ENCODE measurements around the gene RAPGEF5. TPM values are rescaled to one million over a fixed set of nuclear protein-coding genes. Genes with fewer than 3 reads are reported as not detected.

Gene RAPGEF5
- total RNA-seq, 1 donor from 2014 or later: 1.1 TPM

DNA sequence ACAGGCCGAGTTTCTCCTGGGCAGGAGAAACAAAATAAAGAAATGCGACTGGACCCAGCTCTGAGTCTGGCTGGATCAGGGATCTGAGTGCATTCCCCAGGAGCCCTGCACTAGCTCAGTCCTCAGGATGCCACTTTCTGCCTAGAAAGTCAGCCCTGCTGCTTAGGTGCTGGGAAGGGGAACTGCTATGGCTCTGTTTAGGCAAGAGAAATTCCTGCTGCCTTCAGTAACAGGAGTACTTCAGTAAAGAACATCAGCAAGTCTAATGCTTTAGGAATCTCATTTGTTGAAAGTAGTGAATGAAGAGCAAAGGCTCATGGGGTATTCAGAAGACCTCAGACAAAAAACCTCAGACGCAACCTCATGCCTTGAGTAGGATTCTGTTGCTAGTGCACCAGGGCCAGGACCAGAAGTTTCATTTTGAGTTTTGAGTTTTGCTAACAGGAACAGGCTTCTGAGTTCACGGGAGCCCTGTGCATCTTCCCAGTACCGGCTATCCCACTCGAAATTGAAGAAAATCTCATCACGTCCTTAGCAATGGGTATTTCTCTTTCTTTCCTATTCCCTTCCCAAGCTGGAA, 240.4 kb downstream of the RAPGEF5 start:
- Histone ChIP-seq H3K27me3 (ENCODE audit: control insufficient read depth, insufficient read depth, low read length) (no peaks in the 10 kb centered on the region), H3K4me3 (ENCODE audit: low read depth, low read length) (no peak overlapping the region), H3K36me3 (ENCODE audit: control insufficient read depth, insufficient read depth, low read length) (no peaks in the 10 kb centered on the region)
- no peak for TF ChIP-seq CTCF (IDR thresholded peaks at IDR 0.05; ENCODE audit: insufficient read depth, low read length, poor library complexity, severe bottlenecking)
- no peak for DNase-seq (ENCODE audit: low read depth)

DNA sequence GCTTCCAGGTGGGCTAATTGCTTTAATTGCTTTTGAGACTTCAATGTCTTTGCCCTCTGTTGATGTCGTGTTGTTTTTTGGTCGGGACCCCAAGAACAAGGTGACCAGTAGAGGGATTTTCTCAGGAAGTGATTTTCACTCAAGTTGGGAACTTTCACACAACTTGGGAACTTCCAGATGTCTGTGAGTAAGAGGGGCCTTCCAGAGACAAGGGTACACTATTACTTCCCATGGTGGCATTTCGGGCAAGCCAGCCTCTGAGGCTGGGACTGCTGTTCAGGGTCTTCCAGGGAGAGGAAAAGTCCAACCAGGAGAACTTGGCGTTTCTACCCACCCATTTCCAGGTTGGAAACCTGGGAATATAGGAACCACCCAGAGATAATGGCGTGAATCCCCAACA, 241.3 kb downstream of the RAPGEF5 start:
- Histone ChIP-seq H3K27me3 (ENCODE audit: control insufficient read depth, insufficient read depth, low read length) (no peaks in the 10 kb centered on the region), H3K4me3 (ENCODE audit: low read depth, low read length) (no peak overlapping the region), H3K36me3 (ENCODE audit: control insufficient read depth, insufficient read depth, low read length) (no peaks in the 10 kb centered on the region)
- TF ChIP-seq CTCF (IDR thresholded peaks at IDR 0.05; ENCODE audit: insufficient read depth, low read length, poor library complexity, severe bottlenecking): no peak
- no peak for DNase-seq (ENCODE audit: low read depth)

- no peaks in the 10 kb centered on the region for H3K27me3 ChIP-seq (ENCODE audit: control insufficient read depth, insufficient read depth, low read length)
- H3K4me3 ChIP-seq (ENCODE audit: low read depth, low read length): no peak overlapping the region
- DNase-seq (ENCODE audit: low read depth): no peak
- no peaks in the 10 kb centered on the region for H3K36me3 ChIP-seq (ENCODE audit: control insufficient read depth, insufficient read depth, low read length)
- no peak for TF ChIP-seq CTCF (IDR thresholded peaks at IDR 0.05; ENCODE audit: insufficient read depth, low read length, poor library complexity, severe bottlenecking)
Observed at GRCh38 chr7:22114440-22114981, 242.4 kb downstream of the RAPGEF5 start.

- Histone ChIP-seq H3K36me3 (ENCODE audit: control insufficient read depth, insufficient read depth, low read length) (no peaks in the 10 kb centered on the region), H3K27me3 (ENCODE audit: control insufficient read depth, insufficient read depth, low read length) (no peaks in the 10 kb centered on the region), H3K4me3 (ENCODE audit: low read depth, low read length) (no peak overlapping the region)
- TF ChIP-seq CTCF (IDR thresholded peaks at IDR 0.05; ENCODE audit: insufficient read depth, low read length, poor library complexity, severe bottlenecking): no peak
- no peak for DNase-seq (ENCODE audit: low read depth)
Observed at GRCh38 chr7:22113041-22113440, 243.9 kb downstream of the RAPGEF5 start.

DNA sequence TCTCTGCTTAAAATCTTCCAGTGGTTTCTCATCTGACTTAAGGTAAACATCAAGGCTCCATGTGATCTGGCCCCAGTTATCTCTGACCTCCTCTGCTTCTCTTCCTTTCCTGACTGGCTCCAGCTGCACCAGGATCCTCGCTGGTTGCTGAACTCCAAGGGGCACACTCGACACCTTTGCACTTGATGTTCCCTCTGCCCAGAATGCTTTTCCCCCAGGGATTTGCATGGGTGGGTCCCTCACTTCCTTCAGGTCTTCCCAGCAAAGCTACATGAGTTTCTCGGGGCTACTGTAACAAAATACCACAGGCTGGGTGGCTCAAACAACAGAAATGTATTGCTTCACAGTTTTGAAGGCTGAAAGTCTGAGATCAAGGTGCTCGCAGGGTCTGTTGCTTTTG, 245.3 kb downstream of the RAPGEF5 start:
- Histone ChIP-seq H3K36me3 (ENCODE audit: control insufficient read depth, insufficient read depth, low read length) (no peaks in the 10 kb centered on the region), H3K27me3 (ENCODE audit: control insufficient read depth, insufficient read depth, low read length) (no peaks in the 10 kb centered on the region), H3K4me3 (ENCODE audit: low read depth, low read length) (no peak overlapping the region)
- no peak for TF ChIP-seq CTCF (IDR thresholded peaks at IDR 0.05; ENCODE audit: insufficient read depth, low read length, poor library complexity, severe bottlenecking)
- DNase-seq (ENCODE audit: low read depth): no peak

DNA sequence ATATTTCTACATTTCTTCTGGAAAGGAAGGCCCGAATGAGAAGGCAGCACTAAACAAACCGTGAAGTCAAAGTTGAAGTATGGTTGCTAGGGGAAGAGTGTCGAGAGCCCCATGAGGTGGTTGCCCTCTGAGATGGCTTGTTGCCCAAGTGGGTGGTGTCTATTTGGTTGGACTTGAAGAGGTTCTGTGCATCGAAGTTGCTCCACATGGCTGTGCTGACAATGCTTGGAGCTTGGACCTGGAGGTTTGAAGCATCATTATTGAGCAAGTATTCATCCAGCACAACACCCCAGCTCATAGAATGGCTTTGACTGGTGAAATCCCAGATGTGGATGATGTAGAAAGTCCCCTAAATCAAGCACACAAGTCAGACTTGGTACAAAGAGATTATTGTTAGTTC, 246.1 kb downstream of the RAPGEF5 start:
- DNase-seq (ENCODE audit: low read depth): no peak
- Histone ChIP-seq H3K4me3 (ENCODE audit: low read depth, low read length) (no peak overlapping the region), H3K27me3 (ENCODE audit: control insufficient read depth, insufficient read depth, low read length) (no peaks in the 10 kb centered on the region), H3K36me3 (ENCODE audit: control insufficient read depth, insufficient read depth, low read length) (no peaks in the 10 kb centered on the region)
- TF ChIP-seq CTCF (IDR thresholded peaks at IDR 0.05; ENCODE audit: insufficient read depth, low read length, poor library complexity, severe bottlenecking): no peak
